ENCODE results near the gene SCG3.

The SCG3 gene

GRCh38 chr15:51724199-51724598 lies 42.9 kb downstream of the SCG3 start:
- no peak for TF ChIP-seq CTCF (IDR thresholded peaks at IDR 0.05; ENCODE audit: extremely low read depth, insufficient read depth, missing control alignments)
- in situ Hi-C loops (cut with MboI; ENCODE audit: low pct_unique_long_range_greater_than_20kb, low sequenced_read_pairs, unreplicated experiment): no loop called here
- no peak for DNase-seq (ENCODE audit: low spot score)

GRCh38 chr15:51724673-51725072 lies 43.4 kb downstream of the SCG3 start:
- in situ Hi-C loops (cut with MboI; ENCODE audit: low pct_unique_long_range_greater_than_20kb, low sequenced_read_pairs, unreplicated experiment): no loop called here
- no peak for DNase-seq (ENCODE audit: low spot score)
- no peak for TF ChIP-seq CTCF (IDR thresholded peaks at IDR 0.05; ENCODE audit: extremely low read depth, insufficient read depth, missing control alignments)

- peak; percentile 49 for DNase-seq (ENCODE audit: low spot score)
- in situ Hi-C loops (cut with MboI; ENCODE audit: low pct_unique_long_range_greater_than_20kb, low sequenced_read_pairs, unreplicated experiment): no loop called here
- TF ChIP-seq CTCF (IDR thresholded peaks at IDR 0.05; ENCODE audit: extremely low read depth, insufficient read depth, missing control alignments): no peak
Observed at GRCh38 chr15:51726302-51727073, 45.2 kb downstream of the SCG3 start.

- TF ChIP-seq CTCF (IDR thresholded peaks at IDR 0.05; ENCODE audit: extremely low read depth, insufficient read depth, missing control alignments): peak; percentile 22
- in situ Hi-C loops (cut with MboI; ENCODE audit: low pct_unique_long_range_greater_than_20kb, low sequenced_read_pairs, unreplicated experiment): no loop called here
- DNase-seq (ENCODE audit: low spot score): no peak
Observed at GRCh38 chr15:51727141-51727897, 46.0 kb downstream of the SCG3 start.

GRCh38 chr15:51731549-51732267 lies 50.4 kb downstream of the SCG3 start:
- no peak for TF ChIP-seq CTCF (IDR thresholded peaks at IDR 0.05; ENCODE audit: extremely low read depth, insufficient read depth, missing control alignments)
- in situ Hi-C loops (cut with MboI; ENCODE audit: low pct_unique_long_range_greater_than_20kb, low sequenced_read_pairs, unreplicated experiment): no loop called here
- DNase-seq (ENCODE audit: low spot score): peak; percentile 58

GRCh38 chr15:51732646-51733045 lies 51.3 kb downstream of the SCG3 start:
- no peak for DNase-seq (ENCODE audit: low spot score)
- in situ Hi-C loops (cut with MboI; ENCODE audit: low pct_unique_long_range_greater_than_20kb, low sequenced_read_pairs, unreplicated experiment): no loop called here
- TF ChIP-seq CTCF (IDR thresholded peaks at IDR 0.05; ENCODE audit: extremely low read depth, insufficient read depth, missing control alignments): no peak

All from GM13977 (cell line).